ENCODE results near the gene PCLO.

Gene PCLO

DNA sequence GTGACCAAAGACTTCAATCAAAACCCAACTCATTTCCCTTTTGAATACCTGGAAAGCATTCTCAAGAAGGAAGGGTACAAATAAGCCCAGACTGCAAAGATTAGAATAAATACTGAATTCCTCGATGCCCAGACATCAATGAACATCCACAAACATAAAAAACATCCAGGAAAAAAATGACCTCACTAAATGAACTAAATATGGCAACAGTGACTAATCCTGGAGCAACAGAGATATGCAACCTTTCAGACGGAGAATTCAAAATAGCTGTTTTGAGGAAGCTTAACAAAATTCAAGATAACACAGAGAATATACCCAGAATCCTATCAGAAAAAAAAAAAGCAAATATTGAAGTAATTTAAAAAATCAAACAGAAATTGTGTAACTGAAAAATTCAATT, 43.2 kb downstream of the PCLO start:
- no peak overlapping the region for H3K4me3 ChIP-seq (ENCODE audit: control insufficient read depth, low read depth, low read length)
- no peak for DNase-seq (ENCODE audit: low read depth)
- TF ChIP-seq, protein P1, sequence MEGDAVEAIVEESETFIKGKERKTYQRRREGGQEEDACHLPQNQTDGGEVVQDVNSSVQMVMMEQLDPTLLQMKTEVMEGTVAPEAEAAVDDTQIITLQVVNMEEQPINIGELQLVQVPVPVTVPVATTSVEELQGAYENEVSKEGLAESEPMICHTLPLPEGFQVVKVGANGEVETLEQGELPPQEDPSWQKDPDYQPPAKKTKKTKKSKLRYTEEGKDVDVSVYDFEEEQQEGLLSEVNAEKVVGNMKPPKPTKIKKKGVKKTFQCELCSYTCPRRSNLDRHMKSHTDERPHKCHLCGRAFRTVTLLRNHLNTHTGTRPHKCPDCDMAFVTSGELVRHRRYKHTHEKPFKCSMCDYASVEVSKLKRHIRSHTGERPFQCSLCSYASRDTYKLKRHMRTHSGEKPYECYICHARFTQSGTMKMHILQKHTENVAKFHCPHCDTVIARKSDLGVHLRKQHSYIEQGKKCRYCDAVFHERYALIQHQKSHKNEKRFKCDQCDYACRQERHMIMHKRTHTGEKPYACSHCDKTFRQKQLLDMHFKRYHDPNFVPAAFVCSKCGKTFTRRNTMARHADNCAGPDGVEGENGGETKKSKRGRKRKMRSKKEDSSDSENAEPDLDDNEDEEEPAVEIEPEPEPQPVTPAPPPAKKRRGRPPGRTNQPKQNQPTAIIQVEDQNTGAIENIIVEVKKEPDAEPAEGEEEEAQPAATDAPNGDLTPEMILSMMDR (IDR thresholded peaks at IDR 0.05; ENCODE audit: control insufficient read depth, insufficient read depth, low read depth, low read length, missing control alignments) = no peak

DNA sequence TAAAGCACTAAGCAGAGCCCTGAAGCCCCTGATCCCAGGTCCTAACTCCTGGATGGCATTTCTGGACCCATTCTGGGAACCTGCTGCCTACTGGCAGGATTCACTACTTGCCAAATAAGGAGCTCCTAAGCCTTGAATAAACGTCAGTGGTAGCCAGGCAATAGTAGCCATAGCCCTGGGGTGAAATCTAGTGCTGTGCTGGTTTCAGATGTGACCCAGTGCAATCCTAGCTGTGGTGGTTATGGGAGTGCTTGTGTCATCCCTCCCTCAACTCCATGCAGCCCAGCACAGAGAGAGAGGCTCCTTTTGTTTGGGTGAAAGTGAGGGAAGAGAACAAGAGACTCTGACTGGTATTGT, 43.7 kb downstream of the PCLO start:
- no peak for DNase-seq (ENCODE audit: low read depth)
- H3K4me3 ChIP-seq (ENCODE audit: control insufficient read depth, low read depth, low read length) = no peak overlapping the region
- TF ChIP-seq, protein P1 (IDR thresholded peaks at IDR 0.05; ENCODE audit: control insufficient read depth, insufficient read depth, low read depth, low read length, missing control alignments) = no peak

DNA sequence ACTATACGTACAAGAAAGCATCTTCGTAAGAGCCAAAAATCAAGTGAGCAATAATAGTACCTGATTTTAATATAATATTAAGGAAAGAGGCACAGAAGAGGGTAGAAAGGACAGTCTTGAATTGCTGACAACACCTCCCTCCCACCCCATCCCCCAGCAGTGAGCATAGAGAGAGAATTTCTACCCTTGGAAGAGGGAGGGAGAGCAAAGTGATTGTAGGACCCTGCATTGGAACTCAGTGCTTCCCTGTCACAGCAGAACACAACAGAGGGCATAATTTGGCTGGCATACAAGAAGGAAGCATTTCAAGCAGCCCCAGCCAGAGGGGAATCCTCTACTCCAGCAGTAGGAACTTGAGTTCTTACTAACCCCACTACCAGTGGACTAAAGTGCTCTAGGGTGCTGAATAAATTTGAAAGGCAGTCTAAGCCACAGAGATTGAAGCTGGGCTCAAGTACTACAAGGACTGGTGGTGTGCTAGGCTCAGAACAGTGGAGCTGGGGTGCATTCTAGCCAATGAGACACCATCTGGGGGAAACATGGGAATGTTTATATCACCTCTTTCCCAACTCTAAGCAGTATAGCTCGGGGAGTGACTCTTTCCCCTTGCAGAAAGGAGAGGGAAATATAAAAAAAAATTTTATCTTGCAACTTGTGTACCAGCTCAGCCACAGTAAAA, 44.2 kb downstream of the PCLO start:
- TF ChIP-seq, protein P1 (IDR thresholded peaks at IDR 0.05; ENCODE audit: control insufficient read depth, insufficient read depth, low read depth, low read length, missing control alignments) = no peak
- H3K4me3 ChIP-seq (ENCODE audit: control insufficient read depth, low read depth, low read length) = no peak overlapping the region
- no peak for DNase-seq (ENCODE audit: low read depth)

DNA sequence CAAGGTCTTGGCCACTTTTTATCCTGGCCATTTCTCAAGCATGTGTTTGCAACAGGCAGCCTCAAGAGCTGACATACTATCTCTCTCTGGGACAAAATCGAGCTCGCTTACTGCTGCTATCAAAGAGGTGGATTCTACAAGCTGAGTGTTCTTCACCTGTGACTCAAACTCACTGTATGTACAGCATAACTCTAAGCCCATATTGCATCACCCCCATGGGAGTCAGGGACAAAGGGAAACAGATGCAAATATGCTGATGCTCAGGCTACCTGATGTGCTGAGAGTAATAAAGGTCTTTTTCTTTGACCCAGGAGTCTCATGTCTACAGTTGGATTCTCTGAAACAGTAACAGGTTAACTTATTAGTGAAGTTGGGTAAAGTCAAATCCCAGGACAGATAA, 45.2 kb downstream of the PCLO start:
- no peak for DNase-seq (ENCODE audit: low read depth)
- H3K4me3 ChIP-seq (ENCODE audit: control insufficient read depth, low read depth, low read length) = no peak overlapping the region
- TF ChIP-seq, protein P1 (IDR thresholded peaks at IDR 0.05; ENCODE audit: control insufficient read depth, insufficient read depth, low read depth, low read length, missing control alignments) = no peak

DNA sequence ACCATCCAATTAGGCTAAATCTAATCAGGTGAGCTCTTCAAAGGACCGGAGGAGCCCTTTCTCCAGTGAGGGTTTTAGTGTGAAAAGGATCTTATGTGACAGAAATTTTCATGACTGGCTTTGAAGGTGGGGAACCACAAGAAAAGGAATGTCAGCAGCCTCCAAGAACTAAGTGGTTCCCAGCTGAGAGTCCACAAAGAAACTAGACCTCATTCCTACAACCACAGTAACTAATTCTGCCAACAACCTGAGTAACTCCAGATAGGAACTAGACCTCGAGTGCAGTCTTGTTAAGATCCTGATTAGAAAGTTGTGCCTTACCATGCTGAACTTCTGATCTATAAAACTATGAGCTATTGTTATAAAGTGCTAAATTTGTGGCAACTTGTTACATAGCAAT, 51.3 kb downstream of the PCLO start:
- DNase-seq (ENCODE audit: low read depth) = no peak
- TF ChIP-seq, protein P1 (IDR thresholded peaks at IDR 0.05; ENCODE audit: control insufficient read depth, insufficient read depth, low read depth, low read length, missing control alignments) = no peak
- no peak overlapping the region for H3K4me3 ChIP-seq (ENCODE audit: control insufficient read depth, low read depth, low read length)

DNA sequence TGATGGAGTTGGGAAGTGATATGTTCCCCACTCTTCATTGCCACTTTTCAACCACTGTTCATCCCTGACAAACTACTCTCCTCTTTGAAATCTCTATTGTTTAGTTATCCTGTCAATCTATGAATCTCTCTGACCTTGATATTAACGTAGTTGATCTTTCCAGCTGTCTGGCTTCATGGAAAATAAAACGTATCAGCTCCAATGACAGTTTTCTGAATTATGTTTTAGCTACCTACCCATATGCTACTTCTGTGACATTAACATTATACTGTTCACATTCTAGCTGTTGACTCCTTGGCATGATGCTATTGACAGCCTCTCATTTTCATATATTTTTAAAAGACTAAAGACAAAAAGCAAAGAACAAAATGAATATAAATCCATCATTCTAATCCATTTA, 53.3 kb downstream of the PCLO start:
- H3K4me3 ChIP-seq (ENCODE audit: control insufficient read depth, low read depth, low read length) = no peak overlapping the region
- DNase-seq (ENCODE audit: low read depth) = no peak
- TF ChIP-seq, protein P1 (IDR thresholded peaks at IDR 0.05; ENCODE audit: control insufficient read depth, insufficient read depth, low read depth, low read length, missing control alignments) = no peak

DNA sequence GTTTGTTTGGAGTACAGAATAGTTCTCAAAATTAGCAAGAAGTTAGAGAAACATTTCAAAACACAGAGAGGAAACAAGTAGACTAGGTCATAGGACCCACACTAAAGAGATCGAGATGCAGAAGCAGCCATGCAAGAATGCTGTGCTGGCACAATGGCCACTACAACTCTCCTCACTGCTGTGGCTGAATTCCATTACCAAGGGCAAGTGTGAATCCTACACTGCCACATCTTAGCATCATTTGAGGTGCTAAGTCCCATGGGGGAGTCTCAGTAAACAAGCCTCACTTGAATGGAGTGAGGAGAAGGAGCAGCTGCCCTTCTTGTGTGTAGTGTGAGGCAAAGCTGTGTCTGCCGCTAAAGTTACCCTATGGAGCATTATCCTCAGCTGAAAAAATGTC, 56.7 kb downstream of the PCLO start:
- H3K4me3 ChIP-seq (ENCODE audit: control insufficient read depth, low read depth, low read length) = no peak overlapping the region
- TF ChIP-seq, protein P1 (IDR thresholded peaks at IDR 0.05; ENCODE audit: control insufficient read depth, insufficient read depth, low read depth, low read length, missing control alignments) = no peak
- no peak for DNase-seq (ENCODE audit: low read depth)

Data from AG09309 (cell line).